ENCODE measurements around the gene PTK6. TPM values are rescaled to one million over a fixed set of nuclear protein-coding genes. Genes with fewer than 3 reads are reported as not detected.

The PTK6 gene
- total RNA-seq, 1 experiment from 2014 or later, result 0.14 TPM

- Histone ChIP-seq H3K36me3 (replicated peaks; ENCODE audit: control insufficient read depth, insufficient read depth, low read length) (no peaks in the 10 kb centered on the region; the same call in 1 of the 2 replicates), H3K27me3 (ENCODE audit: control insufficient read depth, insufficient read depth, low read length) (peaks cover 34% of the 10 kb centered on the region), H3K4me3 (ENCODE audit: insufficient read depth, low read depth, low read length) (peak overlapping the region; percentile 29)
- peak; percentile 89 for DNase-seq
Observed at GRCh38 chr20:63497946-63498935, 38.9 kb downstream of the PTK6 start.

DNA sequence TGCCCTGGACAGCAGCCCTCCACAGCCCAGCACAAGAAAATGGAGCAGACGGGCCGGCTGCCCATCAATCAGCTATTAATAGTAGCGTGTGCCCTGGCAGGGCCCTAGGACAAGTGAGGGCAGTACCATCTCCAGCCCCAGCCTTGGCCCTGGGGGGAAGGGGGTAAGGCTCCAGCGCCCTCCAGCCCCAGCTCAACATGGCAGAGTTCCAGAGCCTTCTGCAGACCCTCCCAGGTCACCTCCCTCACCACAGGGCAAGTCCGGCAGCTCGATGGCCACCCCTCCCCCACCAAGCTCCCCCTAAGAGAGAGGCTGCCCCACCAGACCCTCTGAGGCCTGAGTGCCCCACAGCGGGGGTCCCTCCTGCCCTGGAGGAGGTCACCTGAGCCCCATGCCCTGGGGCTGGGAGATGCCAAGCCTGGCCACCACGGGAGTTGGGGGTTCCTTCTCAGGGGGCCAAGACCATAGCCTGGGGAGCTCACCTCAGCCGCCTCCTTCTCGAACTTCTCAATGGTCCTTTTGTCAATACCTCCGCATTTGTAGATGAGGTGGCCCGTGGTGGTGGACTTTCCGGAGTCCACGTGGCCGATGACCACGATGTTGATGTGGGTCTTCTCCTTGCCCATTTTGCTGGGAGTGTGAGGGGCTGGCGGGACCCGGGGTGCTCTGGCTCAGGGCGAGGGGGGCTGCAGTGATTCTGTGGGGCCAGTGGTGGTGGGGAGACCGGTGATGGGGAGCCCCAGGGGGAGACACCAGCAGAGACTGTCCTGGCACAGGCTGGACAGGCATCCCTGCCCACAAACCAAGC lies 39.8 kb downstream of the PTK6 start:
- Histone ChIP-seq H3K36me3 (replicated peaks; ENCODE audit: control insufficient read depth, insufficient read depth, low read length) (no peaks in the 10 kb centered on the region; the same call in 1 of the 2 replicates), H3K4me3 (ENCODE audit: insufficient read depth, low read depth, low read length) (peak overlapping the region; percentile 29), H3K27me3 (ENCODE audit: control insufficient read depth, insufficient read depth, low read length) (peaks cover 34% of the 10 kb centered on the region)
- DNase-seq, result peak; percentile 64

GRCh38 chr20:63496596-63497120 lies 40.5 kb downstream of the PTK6 start:
- H3K36me3 ChIP-seq (replicated peaks; ENCODE audit: control insufficient read depth, insufficient read depth, low read length), result no peaks in the 10 kb centered on the region; the same call in 1 of the 2 replicates
- peak; percentile 71 for DNase-seq
- H3K27me3 ChIP-seq (ENCODE audit: control insufficient read depth, insufficient read depth, low read length), result peaks cover 34% of the 10 kb centered on the region
- no peak overlapping the region for H3K4me3 ChIP-seq (ENCODE audit: insufficient read depth, low read depth, low read length)

DNA sequence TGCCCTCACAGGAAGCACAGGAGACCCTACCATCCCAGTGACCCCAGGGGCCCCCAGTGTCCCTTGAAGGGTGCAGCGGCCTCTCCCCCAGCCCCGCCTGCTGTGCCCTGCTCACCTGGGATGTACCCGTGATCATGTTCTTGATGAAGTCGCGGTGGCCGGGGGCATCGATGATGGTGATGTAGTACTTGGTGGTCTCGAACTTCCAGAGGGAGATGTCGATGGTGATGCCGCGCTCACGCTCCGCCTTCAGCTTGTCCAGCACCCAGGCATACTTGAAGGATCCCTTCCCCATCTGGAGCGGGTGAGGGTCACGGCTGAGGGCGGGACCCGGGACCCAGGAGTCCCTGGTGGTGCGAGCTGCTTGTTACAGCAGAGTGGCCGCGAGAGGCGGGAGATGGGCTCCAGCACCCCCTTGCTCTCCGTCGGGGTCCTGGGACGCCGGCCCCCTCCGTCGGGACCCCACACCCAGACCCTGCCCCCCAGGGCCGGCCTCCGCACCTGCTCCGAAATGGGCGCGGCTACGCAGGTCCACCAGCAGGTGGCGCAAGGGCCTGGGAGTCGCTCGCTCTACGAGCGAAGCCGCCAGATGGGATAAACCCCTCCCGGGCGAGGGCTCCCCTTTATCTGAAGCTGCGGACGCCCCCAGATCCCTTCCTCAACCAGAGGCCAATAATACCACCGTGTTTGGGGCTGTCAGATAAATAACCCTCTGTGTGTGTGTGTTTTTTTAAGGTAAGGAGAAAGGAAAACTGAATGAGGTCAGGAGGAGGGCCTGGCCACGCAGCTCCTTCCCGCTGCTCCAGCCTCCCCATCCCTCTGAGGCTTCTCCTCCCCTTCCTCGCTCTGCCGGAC lies 41.2 kb downstream of the PTK6 start:
- H3K4me3 ChIP-seq (ENCODE audit: insufficient read depth, low read depth, low read length), result no peak overlapping the region
- peak; percentile 97 for DNase-seq
- H3K36me3 ChIP-seq (replicated peaks; ENCODE audit: control insufficient read depth, insufficient read depth, low read length), result no peaks in the 10 kb centered on the region; the same call in 1 of the 2 replicates
- peaks cover 32% of the 10 kb centered on the region for H3K27me3 ChIP-seq (ENCODE audit: control insufficient read depth, insufficient read depth, low read length)

DNA sequence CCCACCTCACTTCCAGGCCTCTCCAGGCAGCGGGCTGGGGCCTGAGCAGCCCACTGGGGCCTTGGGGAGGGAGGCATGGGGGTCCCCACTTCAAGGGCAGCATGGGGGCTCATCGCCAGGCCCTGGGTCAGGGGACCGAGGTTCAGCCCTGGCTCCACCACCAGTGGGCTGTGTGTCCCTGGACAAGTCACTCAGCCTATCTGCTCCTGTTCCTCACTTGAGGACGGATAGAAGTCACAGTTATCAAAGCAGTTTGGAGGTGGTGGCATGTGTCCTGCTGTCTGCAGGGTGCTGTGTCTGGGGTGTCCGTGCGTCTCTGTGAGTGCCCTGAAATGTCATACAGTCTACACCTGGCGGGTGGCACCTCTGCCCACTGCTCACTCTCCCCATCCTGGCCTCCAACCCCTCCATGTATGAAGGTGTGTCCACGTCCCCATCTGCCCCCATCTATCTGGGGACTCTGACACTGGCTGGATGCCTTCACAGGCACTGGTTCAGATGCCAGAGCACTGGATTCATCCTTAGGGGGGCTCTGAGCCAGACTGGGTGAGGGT lies 41.9 kb downstream of the PTK6 start:
- DNase-seq, result no peak
- no peak overlapping the region for H3K4me3 ChIP-seq (ENCODE audit: insufficient read depth, low read depth, low read length)
- peaks cover 31% of the 10 kb centered on the region for H3K27me3 ChIP-seq (ENCODE audit: control insufficient read depth, insufficient read depth, low read length)
- no peaks in the 10 kb centered on the region; the same call in 1 of the 2 replicates for H3K36me3 ChIP-seq (replicated peaks; ENCODE audit: control insufficient read depth, insufficient read depth, low read length)

DNA sequence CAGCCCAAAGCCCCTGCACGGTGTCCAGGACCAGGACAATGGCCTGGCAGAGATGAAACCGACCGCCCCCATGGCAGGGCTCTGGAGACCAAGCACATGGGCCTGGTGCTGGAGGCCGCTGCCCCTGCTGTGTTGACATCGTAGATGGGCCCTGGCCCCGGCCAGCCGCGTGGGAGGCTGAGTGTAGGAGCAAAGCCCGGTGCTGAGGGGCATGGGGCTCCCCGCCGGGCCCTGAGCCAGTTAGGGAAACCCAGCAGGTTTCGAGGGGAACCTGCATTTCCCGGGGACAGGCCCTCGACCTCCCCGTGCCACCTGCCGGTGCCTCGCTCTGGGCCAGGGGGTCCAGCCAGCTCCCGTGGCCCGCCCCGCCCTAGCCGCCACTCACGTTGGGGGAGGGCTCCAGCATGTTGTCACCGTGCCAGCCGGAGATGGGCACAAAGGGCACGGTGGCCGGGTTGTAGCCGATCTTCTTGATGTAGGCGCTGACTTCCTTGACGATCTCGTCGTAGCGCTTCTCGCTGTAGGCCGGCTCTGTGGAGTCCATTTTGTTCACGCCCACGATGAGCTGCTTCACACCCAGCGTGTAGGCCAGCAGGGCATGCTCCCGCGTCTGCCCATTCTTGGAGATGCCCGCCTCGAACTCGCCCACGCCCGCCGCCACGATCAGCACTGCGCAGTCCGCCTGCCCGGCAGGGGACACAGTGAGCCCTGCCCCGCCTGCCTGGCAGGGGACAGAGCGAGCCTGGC lies 42.6 kb downstream of the PTK6 start:
- no peak overlapping the region for H3K4me3 ChIP-seq (ENCODE audit: insufficient read depth, low read depth, low read length)
- DNase-seq, result peak; percentile 50
- peaks cover 25% of the 10 kb centered on the region for H3K27me3 ChIP-seq (ENCODE audit: control insufficient read depth, insufficient read depth, low read length)
- H3K36me3 ChIP-seq (replicated peaks; ENCODE audit: control insufficient read depth, insufficient read depth, low read length), result no peaks in the 10 kb centered on the region; the same call in 1 of the 2 replicates

- Histone ChIP-seq H3K27me3 (ENCODE audit: control insufficient read depth, insufficient read depth, low read length) (peaks cover 21% of the 10 kb centered on the region), H3K4me3 (ENCODE audit: insufficient read depth, low read depth, low read length) (no peak overlapping the region), H3K36me3 (replicated peaks; ENCODE audit: control insufficient read depth, insufficient read depth, low read length) (no peaks in the 10 kb centered on the region; the same call in 1 of the 2 replicates)
- no peak for DNase-seq
Observed at GRCh38 chr20:63494084-63494419, 43.1 kb downstream of the PTK6 start.

DNA sequence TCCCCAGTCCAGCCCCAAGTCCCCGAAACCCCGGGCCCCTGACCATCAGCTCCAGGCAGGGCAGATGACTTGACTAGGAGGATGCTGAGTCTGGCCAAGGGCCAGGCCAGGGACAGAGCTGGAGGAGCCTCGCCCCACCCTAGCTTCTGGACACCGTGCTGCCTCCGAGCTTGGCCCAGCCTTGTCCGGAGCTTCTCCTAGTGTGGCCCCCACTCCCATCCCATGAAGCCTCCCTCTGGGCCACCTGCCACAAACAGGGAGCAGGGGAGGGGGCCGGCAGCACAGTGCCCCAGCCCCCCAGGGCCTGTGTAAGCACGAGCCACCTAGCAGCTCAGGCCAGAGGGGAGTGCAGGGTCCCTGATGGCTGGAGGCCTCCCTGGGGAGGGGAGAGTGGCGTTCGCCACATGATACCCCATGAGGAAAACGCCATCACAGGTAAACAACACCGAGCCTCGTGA lies 43.6 kb downstream of the PTK6 start:
- H3K27me3 ChIP-seq (ENCODE audit: control insufficient read depth, insufficient read depth, low read length), result peaks cover 24% of the 10 kb centered on the region
- DNase-seq, result no peak
- H3K4me3 ChIP-seq (ENCODE audit: insufficient read depth, low read depth, low read length), result no peak overlapping the region
- no peaks in the 10 kb centered on the region; the same call in 1 of the 2 replicates for H3K36me3 ChIP-seq (replicated peaks; ENCODE audit: control insufficient read depth, insufficient read depth, low read length)

GRCh38 chr20:63492982-63493381 lies 44.2 kb downstream of the PTK6 start:
- Histone ChIP-seq H3K36me3 (replicated peaks; ENCODE audit: control insufficient read depth, insufficient read depth, low read length) (no peaks in the 10 kb centered on the region; the same call in 1 of the 2 replicates), H3K27me3 (ENCODE audit: control insufficient read depth, insufficient read depth, low read length) (peaks cover 22% of the 10 kb centered on the region), H3K4me3 (ENCODE audit: insufficient read depth, low read depth, low read length) (no peak overlapping the region)
- DNase-seq, result no peak

DNA sequence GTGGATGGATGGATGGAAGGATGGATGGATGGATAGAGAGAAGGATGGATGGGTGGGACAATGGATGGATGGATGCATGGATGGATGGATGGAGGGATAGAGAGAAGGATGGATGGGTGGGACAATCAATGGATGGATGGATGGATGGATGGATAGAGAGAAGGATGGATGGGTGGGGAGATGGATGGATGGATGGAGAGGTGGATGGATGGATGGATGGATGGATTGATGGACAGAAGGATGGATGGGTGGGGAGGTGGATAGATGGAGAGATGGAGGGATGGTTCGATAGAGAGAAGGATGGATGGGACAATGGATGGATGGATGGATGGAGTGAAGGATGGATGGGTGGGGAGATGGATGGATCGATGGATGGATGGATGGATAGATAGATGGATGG lies 44.7 kb downstream of the PTK6 start:
- H3K27me3 ChIP-seq (ENCODE audit: control insufficient read depth, insufficient read depth, low read length), result peaks cover 22% of the 10 kb centered on the region

DNA sequence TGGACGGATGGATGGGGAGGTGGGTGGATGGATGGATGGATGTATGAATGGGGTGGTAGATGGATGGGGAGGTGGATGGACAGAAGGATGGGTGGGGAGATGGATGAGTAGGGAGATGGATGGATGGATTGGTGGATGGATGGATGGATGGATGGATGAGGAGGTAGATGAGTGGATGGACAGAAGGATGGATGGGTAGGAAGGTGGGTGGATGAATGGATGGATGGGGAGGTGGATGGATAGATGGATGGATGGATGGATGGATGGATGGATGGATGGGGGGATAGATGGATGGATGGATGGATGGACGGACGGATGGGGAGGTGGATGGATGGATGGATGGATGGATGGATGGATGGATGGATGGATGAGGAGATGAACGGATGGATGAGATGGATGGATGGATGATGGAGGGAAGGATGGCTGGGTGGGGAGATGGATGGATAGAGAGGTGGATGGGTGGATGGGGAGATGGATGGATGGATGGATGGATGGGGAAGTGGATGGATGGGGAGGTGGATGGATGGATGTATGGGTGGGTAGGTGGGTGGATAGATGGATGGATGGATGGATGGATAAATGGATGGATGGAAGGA lies 45.4 kb downstream of the PTK6 start:
- Histone ChIP-seq H3K36me3 (replicated peaks; ENCODE audit: control insufficient read depth, insufficient read depth, low read length) (no peaks in the 10 kb centered on the region; the same call in 1 of the 2 replicates), H3K4me3 (ENCODE audit: insufficient read depth, low read depth, low read length) (no peak overlapping the region), H3K27me3 (ENCODE audit: control insufficient read depth, insufficient read depth, low read length) (peaks cover 22% of the 10 kb centered on the region)
- no peak for DNase-seq

More for the DNA sequence above, 44.7 kb downstream of the PTK6 start:
- Histone ChIP-seq H3K4me3 (ENCODE audit: insufficient read depth, low read depth, low read length) (no peak overlapping the region), H3K36me3 (replicated peaks; ENCODE audit: control insufficient read depth, insufficient read depth, low read length) (no peaks in the 10 kb centered on the region; the same call in 1 of the 2 replicates)
- no peak for DNase-seq

- no peak for DNase-seq
- peaks cover 17% of the 10 kb centered on the region for H3K27me3 ChIP-seq (ENCODE audit: control insufficient read depth, insufficient read depth, low read length)
- H3K36me3 ChIP-seq (replicated peaks; ENCODE audit: control insufficient read depth, insufficient read depth, low read length), result no peaks in the 10 kb centered on the region; the same call in 1 of the 2 replicates
- no peak overlapping the region for H3K4me3 ChIP-seq (ENCODE audit: insufficient read depth, low read depth, low read length)
Observed at GRCh38 chr20:63491078-63491477, 46.1 kb downstream of the PTK6 start.
